Measurements from ENCODE around the gene KPNB1.

- TF ChIP-seq POLR2A (IDR thresholded peaks at IDR 0.05): no peak
- TF ChIP-seq CTCF (IDR thresholded peaks at IDR 0.05): no peak
Measured at GRCh38 chr17:47697906-47698711, 48.4 kb downstream of the KPNB1 start.
